IMR-90 (cell line): ENCODE results near the gene RIMS4. TPM values are rescaled to one million over a fixed set of nuclear protein-coding genes. Genes with fewer than 3 reads are reported as not detected.
"Not testable (repeated sequence)": the region's sequence is repeated elsewhere in the genome, so short reads cannot be mapped to it uniquely, and the experiment has no call there.

Source experiments
- ATAC-seq: fragments of 200-7000 bp; cut with Tn5 transposase; 2 replicates; pipeline ENCODE4 v1.9.1; 2020; ENCODE audit warnings: low read depth, mild to moderate bottlenecking, moderate library complexity
- BruUV-seq: library from RNA; stranded (reverse); fragments of 400-500 nt; replicated peaks from 2 replicates; lab custom pipeline; 2021; lab: Mats Ljungman, UMichigan
- CTCF ChIA-PET: fragments of 300-600 bp; formaldehyde crosslinking; extraction: SDS; loops from one replicate; lab custom pipeline; 2021; ENCODE audit warnings: antibody characterized with exemption; lab: Yijun Ruan, JAX
- POLR2A ChIA-PET: fragments of 300-600 bp; sonication (Branson Sonifier 250); formaldehyde crosslinking; loops from one replicate; lab custom pipeline; 2022; ENCODE audit warnings: antibody characterized with exemption; ENCODE audit not compliant: unreplicated experiment; lab: Charles Lee
- DNase-seq: peaks from one replicate; pipeline ENCODE4 v3.0.0; 2013
- H2AFZ ChIP-seq: replicated peaks from 2 replicates; pipeline ENCODE3; 2013; ENCODE audit warnings: low read length, mild to moderate bottlenecking; ENCODE audit not compliant: poor library complexity
- H2AK5ac ChIP-seq: 2 replicates; pipeline ENCODE4 v1.6.1; 2013; ENCODE audit warnings: low read depth, low read length, inconsistent platforms
- H2AK9ac ChIP-seq: replicated peaks from 2 replicates; pipeline ENCODE3; 2013; ENCODE audit warnings: mild to moderate bottlenecking, low read depth, low read length, moderate library complexity; ENCODE audit not compliant: poor library complexity
- H2BK120ac ChIP-seq: 2 replicates; pipeline ENCODE4 v1.6.1; 2013; ENCODE audit warnings: low read depth, low read length, inconsistent platforms
- H2BK15ac ChIP-seq: 3 replicates; pipeline ENCODE4 v1.6.1; 2013; ENCODE audit warnings: low read depth, low read length, inconsistent platforms
- H2BK20ac ChIP-seq: 2 replicates; pipeline ENCODE4 v1.6.1; 2013; ENCODE audit warnings: low read depth, mild to moderate bottlenecking, inconsistent platforms, low read length, moderate library complexity
- H2BK5ac ChIP-seq: 2 replicates; pipeline ENCODE4 v1.6.1; 2013; ENCODE audit warnings: mild to moderate bottlenecking, low read depth, low read length, inconsistent platforms; ENCODE audit not compliant: poor library complexity, severe bottlenecking
- H3K14ac ChIP-seq: replicated peaks from 2 replicates; pipeline ENCODE4 v1.6.1; 2013; ENCODE audit warnings: low read depth, low read length, inconsistent platforms
- H3K18ac ChIP-seq: 2 replicates; pipeline ENCODE4 v1.6.1; 2013; ENCODE audit warnings: low read depth, low read length, control low read depth
- H3K23ac ChIP-seq: 2 replicates; pipeline ENCODE4 v1.6.1; 2013; ENCODE audit warnings: low read depth, low read length, inconsistent platforms
- H3K27ac ChIP-seq: 2 replicates; pipeline ENCODE4 v1.5.1; 2013; ENCODE audit warnings: mild to moderate bottlenecking, control low read depth, low read length; ENCODE audit not compliant: insufficient read depth
- H3K27me3 ChIP-seq: 2 replicates; pipeline ENCODE4 v1.6.1; 2013; ENCODE audit warnings: low read length; ENCODE audit not compliant: control insufficient read depth, insufficient read depth
- H3K36me3 ChIP-seq: 2 replicates; pipeline ENCODE4 v1.6.1; 2013; ENCODE audit warnings: low read length, mixed read lengths; ENCODE audit not compliant: control insufficient read depth, insufficient read depth
- H3K4ac ChIP-seq: 2 replicates; pipeline ENCODE4 v1.6.1; 2013; ENCODE audit warnings: low read depth, low read length, inconsistent platforms
- H3K4me1 ChIP-seq: 2 replicates; pipeline ENCODE4 v1.6.1; 2013; ENCODE audit warnings: low read length, mixed read lengths; ENCODE audit not compliant: control insufficient read depth, insufficient read depth
- H3K4me2 ChIP-seq: 2 replicates; pipeline ENCODE4 v1.6.1; 2013; ENCODE audit warnings: low read depth, mild to moderate bottlenecking, control low read depth, low read length, moderate library complexity
- H3K4me3 ChIP-seq: 2 replicates; pipeline ENCODE4 v1.5.1; 2013; ENCODE audit warnings: low read depth, mild to moderate bottlenecking, control low read depth, low read length, moderate library complexity; ENCODE audit not compliant: insufficient read depth
- H3K56ac ChIP-seq: 2 replicates; pipeline ENCODE4 v1.6.1; 2013; ENCODE audit warnings: low read length, inconsistent platforms; ENCODE audit not compliant: insufficient read depth; ENCODE audit errors: extremely low read depth
- H3K79me1 ChIP-seq, 2 experiments: 2 replicates each; pipeline ENCODE4 v1.6.1; 2013; ENCODE audit warnings: low read length in 2 of 2, inconsistent platforms in 1 of 2, low read depth in 1 of 2
- H3K9ac ChIP-seq: 2 replicates; pipeline ENCODE4 v1.6.1; 2013; ENCODE audit warnings: low read depth, low read length, control low read depth
- H3K9me1 ChIP-seq: 2 replicates; pipeline ENCODE4 v1.6.1; 2013; ENCODE audit warnings: low read length, inconsistent platforms; ENCODE audit not compliant: insufficient read depth
- H3K9me3 ChIP-seq: 2 replicates; pipeline ENCODE4 v1.6.1; 2013; ENCODE audit warnings: low read length; ENCODE audit not compliant: control insufficient read depth, insufficient read depth
- H4K20me1 ChIP-seq: 2 replicates; pipeline ENCODE4 v1.6.1; 2013; ENCODE audit warnings: low read length, inconsistent platforms; ENCODE audit not compliant: insufficient read depth
- H4K5ac ChIP-seq: 2 replicates; pipeline ENCODE4 v1.6.1; 2013; ENCODE audit warnings: mild to moderate bottlenecking, low read depth, low read length, control low read depth
- H4K8ac ChIP-seq, 2 experiments: 2 replicates each; pipeline ENCODE4 v1.6.1; 2013; ENCODE audit warnings: low read depth in 2 of 2, low read length in 2 of 2, control low read depth in 1 of 2, inconsistent platforms in 1 of 2
- H4K91ac ChIP-seq: 2 replicates; pipeline ENCODE4 v1.6.1; 2013; ENCODE audit warnings: low read depth, low read length, inconsistent platforms; ENCODE audit not compliant: insufficient read depth
- WGBS, 2 experiments: methylation state at CpG; one replicate each; pipeline versions ENCODE4 v1.1.5 to v1.1.7; 2013; ENCODE audit warnings: missing lambda C conversion rate in 2 of 2; ENCODE audit not compliant: insufficient read length in 1 of 2; ENCODE audit errors: extremely low coverage in 2 of 2; 5-methylcytosine and 5-hydroxymethylcytosine counted together
- dilution Hi-C: fragments of 300-500 bp; cut with HindIII; formaldehyde crosslinking; loops from one replicate; pipeline ENCODE4 v1.14.3; 2018; ENCODE audit warnings: low sequenced_read_pairs; ENCODE audit not compliant: unreplicated experiment
- in situ Hi-C: fragments of 300-500 bp; cut with MboI; formaldehyde crosslinking; loops from 3 replicates; pipeline ENCODE4 v1.14.3; 2019; ENCODE audit warnings: low sequenced_read_pairs, inconsistent platforms, mixed read lengths
- intact Hi-C: fragments of 100-400 bp; cut with micrococcal nuclease; formaldehyde crosslinking; loops from 2 replicates; pipeline ENCODE4 v1.10.0; 2022
- polyA plus RNA-seq, 3 experiments: library from polyadenylated mRNA; depleted of rRNA; stranded (reverse); fragments of >200 nt; gene quantifications; 2 replicates each; pipeline ENCODE4 v1.2.3, GENCODE V29; 2012; ENCODE audit warnings: low replicate concordance in 1 of 3
- total RNA-seq: library from RNA; depleted of rRNA; stranded (reverse); fragments of >200 nt; gene quantifications from 2 replicates; pipeline ENCODE4 v1.2.3, GENCODE V29; 2012

The RIMS4 gene
- total and polyA plus RNA-seq, 2 of the 4 experiments (the other 2 are of a cell fraction) = not detected

DNA sequence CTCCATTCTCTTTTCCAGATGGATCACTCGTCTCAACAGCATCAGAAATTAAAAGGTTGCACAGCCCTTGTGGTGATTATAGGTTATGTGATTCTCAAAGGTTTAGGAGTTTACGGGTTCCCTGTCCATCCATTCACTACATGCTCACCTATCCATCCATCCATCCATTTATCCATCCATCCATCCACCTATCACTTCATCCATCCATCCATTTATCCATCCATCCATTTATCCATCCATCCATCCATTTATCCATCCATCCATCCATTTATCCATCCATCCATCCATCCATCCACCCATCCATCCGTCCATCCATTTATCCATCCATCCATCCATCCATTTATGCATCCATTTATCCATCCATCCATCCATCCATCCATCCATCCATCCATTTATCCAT lies 46.5 kb downstream of the RIMS4 start:
- H3K9ac ChIP-seq, POLR2A ChIA-PET, H3K4me1 ChIP-seq, CTCF ChIA-PET, H3K4me3 ChIP-seq, intact Hi-C loops, BruUV-seq, H2BK5ac ChIP-seq, H3K4ac ChIP-seq, H3K23ac ChIP-seq, H4K8ac ChIP-seq, H2BK15ac ChIP-seq, in situ Hi-C loops, H2AK9ac ChIP-seq, H4K91ac ChIP-seq, H3K79me1 ChIP-seq, H3K14ac ChIP-seq, H3K4me2 ChIP-seq, H3K9me1 ChIP-seq, H2AFZ ChIP-seq, H3K36me3 ChIP-seq, ATAC-seq, H4K5ac ChIP-seq, H3K56ac ChIP-seq, H4K20me1 ChIP-seq, H3K27ac ChIP-seq, H3K18ac ChIP-seq, dilution Hi-C loops, DNase-seq, H2BK20ac ChIP-seq, H2BK120ac ChIP-seq, H3K9me3 ChIP-seq, H2AK5ac ChIP-seq: not testable (repeated sequence)
- WGBS, 2 experiments = no CpG with 5 or more reads among the region's 3 CpGs
- H3K27me3 ChIP-seq = peaks cover 27% of the 10 kb centered on the region
